ENCODE results near the gene TCERG1L. TPM values are rescaled to one million over a fixed set of nuclear protein-coding genes. Genes with fewer than 3 reads are reported as not detected.
"Not testable (repeated sequence)": the region's sequence is repeated elsewhere in the genome, so short reads cannot be mapped to it uniquely, and the experiment has no call there.

TCERG1L gene
- polyA plus RNA-seq, 3 donors from 2014 or later: not detected

DNA sequence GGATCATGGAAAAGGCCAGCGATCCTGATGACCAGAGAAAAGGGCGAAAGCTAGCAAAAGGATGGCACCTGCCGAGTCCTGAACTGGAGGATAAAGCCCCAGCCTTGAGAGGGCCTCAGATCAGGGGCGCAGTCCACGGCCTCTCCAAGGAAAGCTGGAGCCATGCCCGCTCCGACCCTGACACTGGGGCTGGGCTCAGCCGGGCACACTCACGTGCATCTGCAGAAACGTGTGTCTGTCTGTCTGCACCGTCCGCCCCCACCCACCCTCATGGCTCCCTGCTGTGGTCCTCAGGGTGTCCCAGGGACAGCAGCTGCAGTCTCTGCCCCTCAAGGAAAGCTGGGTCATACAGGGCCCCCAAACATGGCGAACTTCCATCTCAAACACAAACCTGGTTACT is 200.5 kb downstream of the TCERG1L start:
- Mint-ChIP-seq H3K4me1 (no peaks in the 10 kb centered on the region), H3K4me3 (no peak overlapping the region), H3K36me3 (no peaks in the 10 kb centered on the region), H3K27ac (no peak overlapping the region), H3K9me3 (no peaks in the 10 kb centered on the region), H3K27me3 (ENCODE audit: low read depth in 3 of 3) (peaks cover 2 to 7% (median 2%) of the 10 kb centered on the region in 3 donors)
- DNase-seq: no peak

DNA sequence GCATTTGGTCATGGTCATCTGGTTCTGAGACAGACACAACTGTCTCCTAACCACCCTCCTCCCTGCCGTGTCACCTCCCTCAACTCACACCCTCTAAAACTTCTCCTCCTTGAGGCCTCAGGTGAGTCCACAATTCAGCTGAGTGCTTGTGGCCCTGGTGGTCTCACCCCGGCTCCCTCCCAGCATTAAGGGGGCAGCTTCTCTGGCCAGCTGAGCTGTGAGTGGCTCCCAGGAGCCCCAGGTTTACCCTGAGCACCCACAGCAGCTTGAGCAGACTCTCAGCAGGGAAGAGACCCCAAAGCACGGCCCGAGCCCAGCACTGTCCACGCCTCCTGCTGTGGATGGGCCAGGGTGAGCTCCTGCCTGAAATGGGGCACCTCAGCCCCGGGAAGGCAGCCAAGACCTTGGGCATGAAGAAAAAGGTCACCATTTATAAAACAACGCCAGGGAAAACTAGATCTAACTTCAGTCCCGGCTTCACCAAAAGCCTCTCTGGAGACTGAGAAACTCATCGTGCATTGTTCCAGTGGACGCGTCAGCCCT is 201.2 kb downstream of the TCERG1L start:
- H3K36me3 Mint-ChIP-seq: no peaks in the 10 kb centered on the region
- no peak overlapping the region for H3K27ac Mint-ChIP-seq
- H3K9me3 Mint-ChIP-seq: no peaks in the 10 kb centered on the region
- H3K4me1 Mint-ChIP-seq: no peaks in the 10 kb centered on the region
- DNase-seq: no peak
- peaks cover 2 to 7% (median 2%) of the 10 kb centered on the region in 3 donors for H3K27me3 Mint-ChIP-seq (ENCODE audit: low read depth in 3 of 3)
- H3K4me3 Mint-ChIP-seq: no peak overlapping the region

DNA sequence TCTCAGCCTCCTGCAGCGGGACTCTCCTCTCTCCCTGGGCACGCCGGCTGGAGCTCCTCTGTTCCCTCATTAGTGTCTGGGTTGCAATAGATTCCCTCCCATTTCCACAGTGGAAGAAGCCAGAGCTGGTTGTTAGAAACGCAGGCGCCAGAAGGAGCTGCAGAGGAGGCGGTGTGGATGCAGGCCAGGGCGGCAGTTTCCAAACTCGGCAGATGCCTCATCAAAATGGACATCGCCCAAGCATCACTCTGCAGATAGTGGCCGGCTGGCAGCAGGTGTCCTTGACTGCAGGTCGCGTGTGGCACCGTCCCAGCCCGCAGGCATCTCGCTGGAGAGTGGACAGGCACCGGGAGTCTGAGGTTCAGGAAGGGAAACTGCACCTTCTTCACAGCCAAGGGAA is 201.8 kb downstream of the TCERG1L start:
- no peaks in the 10 kb centered on the region for H3K9me3 Mint-ChIP-seq
- H3K27ac Mint-ChIP-seq: no peak overlapping the region
- no peaks in the 10 kb centered on the region for H3K4me1 Mint-ChIP-seq
- DNase-seq: no peak
- no peaks in the 10 kb centered on the region for H3K36me3 Mint-ChIP-seq
- peaks cover 0 to 3% (median 2%) of the 10 kb centered on the region in 3 donors for H3K27me3 Mint-ChIP-seq (ENCODE audit: low read depth in 3 of 3)
- H3K4me3 Mint-ChIP-seq: no peak overlapping the region

DNA sequence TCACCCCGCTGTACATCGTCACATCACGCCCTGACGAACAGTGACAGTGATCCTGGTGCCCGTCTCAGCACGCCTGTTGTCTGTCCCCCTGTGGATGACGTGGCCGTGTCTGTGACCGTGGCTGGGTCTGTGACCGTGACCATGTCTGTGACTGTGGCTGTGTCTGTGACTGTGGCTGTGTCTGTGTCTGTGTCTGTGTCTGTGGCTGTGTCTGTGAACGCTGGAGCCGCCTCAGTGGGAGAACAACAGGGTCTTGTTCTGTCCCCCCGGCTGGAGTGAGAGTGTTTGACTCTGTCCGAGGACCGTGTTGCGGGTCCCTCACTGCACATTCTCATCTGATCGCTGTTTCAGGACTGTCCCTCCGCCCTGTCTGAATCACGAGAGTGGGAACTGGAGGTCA is 202.2 kb downstream of the TCERG1L start:
- H3K4me1 Mint-ChIP-seq: no peaks in the 10 kb centered on the region
- H3K27ac Mint-ChIP-seq: no peak overlapping the region
- H3K36me3 Mint-ChIP-seq: no peaks in the 10 kb centered on the region
- no peak for DNase-seq
- H3K9me3 Mint-ChIP-seq: no peaks in the 10 kb centered on the region
- no peak overlapping the region for H3K4me3 Mint-ChIP-seq
- peaks cover 0 to 3% (median 2%) of the 10 kb centered on the region in 3 donors for H3K27me3 Mint-ChIP-seq (ENCODE audit: low read depth in 3 of 3)

DNA sequence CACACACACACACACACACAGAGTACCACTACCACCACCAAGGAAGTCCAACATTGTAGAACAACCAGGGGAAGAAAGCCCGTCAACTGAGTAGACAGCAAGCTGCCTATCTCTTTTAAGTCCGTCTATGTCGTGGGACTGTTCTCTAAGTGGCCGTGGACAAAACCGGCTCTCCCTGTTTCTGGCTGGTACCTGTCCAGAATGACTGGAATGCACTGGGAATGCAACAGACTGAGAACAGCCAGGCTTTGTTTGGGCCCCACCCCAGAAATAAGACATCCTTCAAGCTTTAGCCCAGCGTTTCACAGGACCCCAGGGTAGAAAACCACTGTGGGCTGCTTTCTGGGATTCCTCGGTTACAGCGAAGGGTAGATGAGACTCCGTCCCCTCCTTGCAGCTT is 203.6 kb downstream of the TCERG1L start:
- H3K4me1 Mint-ChIP-seq: no peaks in the 10 kb centered on the region
- no peaks in the 10 kb centered on the region for H3K9me3 Mint-ChIP-seq
- H3K27me3 Mint-ChIP-seq (ENCODE audit: low read depth in 3 of 3): peaks cover 0 to 3% (median 2%) of the 10 kb centered on the region in 3 donors
- no peaks in the 10 kb centered on the region for H3K36me3 Mint-ChIP-seq
- no peak overlapping the region for H3K27ac Mint-ChIP-seq
- no peak overlapping the region for H3K4me3 Mint-ChIP-seq
- no peak for DNase-seq

DNA sequence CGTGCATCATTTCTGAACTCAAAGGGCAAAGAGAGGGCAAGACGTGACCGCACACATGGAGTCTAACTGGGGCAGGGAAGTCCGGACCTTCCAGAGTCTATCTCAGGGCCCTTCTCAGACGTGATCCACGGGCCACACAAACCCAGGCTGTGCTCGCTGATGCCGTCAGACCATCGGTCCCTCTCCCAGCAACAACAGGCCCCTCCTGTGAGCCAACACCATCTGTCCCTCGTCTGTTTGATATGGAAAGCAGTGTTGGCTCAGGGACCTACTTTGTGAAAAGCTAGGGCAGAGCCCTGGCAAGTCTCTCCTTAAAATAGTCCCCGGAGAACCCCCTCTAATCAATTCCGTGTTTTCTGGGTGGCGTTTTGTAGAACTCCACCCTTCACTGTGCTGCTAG is 208.8 kb downstream of the TCERG1L start:
- no peak overlapping the region for H3K4me3 Mint-ChIP-seq
- H3K9me3 Mint-ChIP-seq: no peaks in the 10 kb centered on the region
- no peaks in the 10 kb centered on the region for H3K36me3 Mint-ChIP-seq
- DNase-seq: no peak
- H3K27me3 Mint-ChIP-seq (ENCODE audit: low read depth in 3 of 3): peaks cover 0 to 2% (median 0%) of the 10 kb centered on the region in 3 donors
- H3K27ac Mint-ChIP-seq: no peak overlapping the region
- H3K4me1 Mint-ChIP-seq: no peaks in the 10 kb centered on the region

DNA sequence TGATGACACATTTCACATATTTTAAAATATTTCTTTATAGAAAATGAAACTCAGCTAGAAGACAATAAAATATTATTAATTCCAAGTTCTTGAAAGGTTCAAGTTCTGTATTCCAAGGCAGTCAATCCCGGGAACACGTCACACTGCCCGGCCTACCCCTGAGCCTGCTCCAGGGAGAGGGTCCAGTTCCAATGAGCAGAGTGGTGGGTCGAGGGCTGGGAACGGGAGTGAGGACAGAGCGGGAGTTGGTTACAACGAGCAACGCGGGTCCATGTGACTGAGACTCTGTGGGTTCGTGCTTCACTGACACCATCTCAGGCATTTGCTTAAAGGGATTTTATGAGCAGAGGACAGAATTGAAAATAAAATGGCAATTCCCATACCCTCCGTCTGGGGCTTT is 209.4 kb downstream of the TCERG1L start:
- Mint-ChIP-seq H3K9me3 (no peaks in the 10 kb centered on the region), H3K4me1 (no peaks in the 10 kb centered on the region), H3K36me3 (no peaks in the 10 kb centered on the region), H3K4me3 (peak overlapping the region in 1 of 5 donors; percentile 16), H3K27ac (no peak overlapping the region), H3K27me3 (ENCODE audit: low read depth in 3 of 3) (no peaks in the 10 kb centered on the region)
- no peak for DNase-seq

DNA sequence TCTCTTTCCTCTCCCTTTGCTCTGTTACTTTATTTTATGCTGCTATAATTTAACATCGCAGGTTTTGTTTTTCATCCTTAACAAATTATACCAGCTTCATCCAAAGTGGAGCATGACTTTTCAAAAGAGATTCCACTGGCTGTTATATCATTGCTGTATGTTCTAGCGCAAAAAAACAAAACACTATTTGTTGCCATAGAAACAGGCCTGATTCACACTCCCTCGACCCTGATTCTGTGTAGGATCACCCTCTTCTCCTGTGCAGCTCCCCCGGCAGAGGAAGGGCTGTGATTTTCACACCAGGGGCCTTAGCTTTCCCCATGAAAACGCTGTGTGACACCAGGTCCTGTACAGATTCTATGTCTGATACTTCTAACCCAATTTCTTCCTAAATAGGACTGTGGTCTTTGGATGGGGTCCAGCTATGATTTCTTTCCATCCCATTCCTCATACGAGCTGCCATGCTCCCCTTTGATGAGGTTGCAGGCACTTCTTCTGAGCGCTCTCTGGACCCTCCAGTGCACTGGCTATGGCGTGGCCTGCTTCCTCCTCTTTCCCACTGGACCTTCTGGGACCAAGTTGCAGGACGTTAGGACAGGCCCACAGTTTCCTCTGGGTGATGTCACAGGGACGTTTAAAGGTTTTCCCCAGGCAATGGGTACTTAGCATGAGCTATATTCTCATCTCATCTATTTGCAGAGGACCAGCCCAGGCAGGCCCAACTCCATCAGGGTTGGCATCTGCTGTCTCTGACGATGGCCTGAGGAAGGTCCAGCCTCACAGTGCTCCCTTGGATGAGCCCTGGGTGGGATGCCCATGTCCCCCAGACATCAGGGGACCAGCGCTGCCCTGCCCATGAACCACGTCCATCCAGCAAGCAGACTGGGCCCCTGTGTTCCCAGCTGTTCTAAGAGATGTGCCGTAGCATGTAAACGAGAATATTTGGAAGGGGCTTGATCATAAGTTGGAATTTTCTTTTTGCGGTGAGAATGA is 210.8 kb downstream of the TCERG1L start:
- not testable (repeated sequence) for H3K9me3 Mint-ChIP-seq; DNase-seq; H3K36me3 Mint-ChIP-seq; H3K4me1 Mint-ChIP-seq; H3K27me3 Mint-ChIP-seq (ENCODE audit: low read depth in 3 of 3); H3K27ac Mint-ChIP-seq; H3K4me3 Mint-ChIP-seq

DNA sequence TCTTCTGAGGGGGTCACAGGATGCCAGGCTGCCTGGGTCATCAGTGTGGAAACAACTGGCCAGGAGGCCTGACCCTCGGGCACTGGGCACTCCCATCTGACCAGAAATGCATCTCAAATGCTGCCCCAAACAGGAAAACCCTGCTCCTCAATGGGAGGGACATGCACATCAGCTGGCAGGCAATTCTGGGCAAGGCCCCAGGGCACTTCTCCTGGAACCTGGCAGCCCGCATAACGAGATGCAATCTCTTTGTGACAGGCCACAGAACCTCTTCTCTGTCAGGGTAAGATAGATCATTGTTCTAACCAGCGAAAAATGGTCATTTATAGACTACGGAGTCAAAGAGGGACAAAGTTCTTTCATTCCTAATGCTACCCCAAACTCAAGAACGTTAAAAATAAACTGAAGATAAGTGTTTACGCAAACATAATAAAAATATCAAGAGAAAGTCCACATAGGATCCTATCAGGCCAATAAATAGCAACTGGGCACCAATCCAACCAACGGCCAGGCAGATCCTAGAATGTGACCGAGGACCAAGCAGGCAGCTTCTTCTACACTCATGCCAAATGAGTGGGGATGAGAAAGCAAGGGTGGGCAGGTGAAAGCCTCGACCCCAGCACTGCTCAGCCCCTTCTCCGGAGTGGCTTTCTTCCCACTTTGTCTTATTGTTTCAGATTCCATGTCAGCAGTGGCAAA is 212.3 kb downstream of the TCERG1L start:
- peaks cover 0 to 2% (median 2%) of the 10 kb centered on the region in 3 donors for H3K27me3 Mint-ChIP-seq (ENCODE audit: low read depth in 3 of 3)
- no peak overlapping the region for H3K27ac Mint-ChIP-seq
- H3K9me3 Mint-ChIP-seq: no peaks in the 10 kb centered on the region
- H3K36me3 Mint-ChIP-seq: no peaks in the 10 kb centered on the region
- no peak overlapping the region for H3K4me3 Mint-ChIP-seq
- DNase-seq: no peak
- no peaks in the 10 kb centered on the region for H3K4me1 Mint-ChIP-seq

DNA sequence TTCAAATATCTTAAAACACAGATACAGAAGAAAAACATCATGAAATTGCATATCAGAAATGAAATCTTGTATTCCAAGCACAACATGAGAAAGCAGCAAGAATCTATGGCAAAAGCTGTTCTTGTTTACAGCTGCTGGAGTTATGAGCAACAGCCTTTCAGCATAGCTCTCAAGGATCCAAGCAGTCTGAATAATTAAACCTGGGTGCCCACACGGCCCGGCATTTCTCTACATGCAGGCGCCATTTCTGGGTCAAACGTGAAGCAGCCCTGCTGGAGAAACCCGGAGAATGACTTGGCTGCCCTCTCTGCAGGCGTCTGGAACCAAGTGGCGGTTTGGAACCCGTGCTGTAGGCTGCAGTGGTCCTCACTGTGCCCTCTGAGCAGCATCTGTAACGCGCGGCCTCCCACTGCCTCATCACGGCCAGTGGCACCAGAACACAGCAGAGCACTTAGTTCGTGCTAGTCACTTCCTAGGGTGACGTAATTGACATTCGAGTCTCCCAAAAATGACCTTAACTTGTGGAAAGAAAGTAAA is 213.0 kb downstream of the TCERG1L start:
- no peak overlapping the region for H3K4me3 Mint-ChIP-seq
- H3K27ac Mint-ChIP-seq: no peak overlapping the region
- no peaks in the 10 kb centered on the region for H3K36me3 Mint-ChIP-seq
- DNase-seq: no peak
- no peaks in the 10 kb centered on the region for H3K9me3 Mint-ChIP-seq
- H3K27me3 Mint-ChIP-seq (ENCODE audit: low read depth in 3 of 3): peaks cover 0 to 2% (median 2%) of the 10 kb centered on the region in 3 donors
- no peaks in the 10 kb centered on the region for H3K4me1 Mint-ChIP-seq

DNA sequence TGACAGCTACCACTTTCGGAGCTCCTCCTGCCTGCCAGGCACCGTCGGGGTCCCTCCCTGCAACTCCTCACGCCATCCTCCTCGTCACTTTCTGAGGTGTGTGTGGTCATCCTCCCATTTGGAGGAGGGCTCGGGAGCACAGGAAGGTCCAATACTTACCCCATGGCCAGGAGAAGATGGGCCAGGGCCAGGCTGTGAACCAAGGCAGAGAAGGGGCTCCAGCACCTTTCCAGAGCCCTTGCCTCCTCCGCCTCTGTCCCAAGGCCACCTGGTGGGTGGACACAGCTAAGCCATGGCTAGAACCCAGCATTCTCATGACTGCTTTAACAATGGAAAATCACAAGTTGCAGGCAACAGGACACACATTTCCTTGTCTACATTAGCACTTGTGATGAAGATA is 215.5 kb downstream of the TCERG1L start:
- no peak overlapping the region for H3K27ac Mint-ChIP-seq
- H3K27me3 Mint-ChIP-seq (ENCODE audit: low read depth in 3 of 3): peaks cover 0 to 3% (median 2%) of the 10 kb centered on the region in 3 donors
- no peaks in the 10 kb centered on the region for H3K9me3 Mint-ChIP-seq
- no peaks in the 10 kb centered on the region for H3K36me3 Mint-ChIP-seq
- H3K4me1 Mint-ChIP-seq: no peaks in the 10 kb centered on the region
- no peak for DNase-seq
- H3K4me3 Mint-ChIP-seq: no peak overlapping the region

DNA sequence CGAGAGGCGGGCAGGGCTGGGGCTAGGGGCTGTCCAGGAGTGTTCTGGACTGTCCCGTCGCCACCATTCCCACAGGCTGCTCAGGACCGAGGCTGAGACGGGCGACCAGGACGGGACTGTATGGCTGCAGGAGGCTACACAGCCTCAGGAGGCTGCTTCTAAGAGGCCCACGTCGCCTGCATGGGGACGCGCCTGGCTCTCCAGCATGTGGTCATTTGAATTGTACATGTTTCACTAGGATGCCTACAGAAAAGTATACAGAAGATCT is 216.3 kb downstream of the TCERG1L start:
- no peaks in the 10 kb centered on the region for H3K36me3 Mint-ChIP-seq
- H3K27ac Mint-ChIP-seq: no peak overlapping the region
- no peak for DNase-seq
- H3K4me3 Mint-ChIP-seq: no peak overlapping the region
- H3K4me1 Mint-ChIP-seq: no peaks in the 10 kb centered on the region
- no peaks in the 10 kb centered on the region for H3K9me3 Mint-ChIP-seq
- H3K27me3 Mint-ChIP-seq (ENCODE audit: low read depth in 3 of 3): peaks cover 0 to 3% (median 3%) of the 10 kb centered on the region in 3 donors

DNA sequence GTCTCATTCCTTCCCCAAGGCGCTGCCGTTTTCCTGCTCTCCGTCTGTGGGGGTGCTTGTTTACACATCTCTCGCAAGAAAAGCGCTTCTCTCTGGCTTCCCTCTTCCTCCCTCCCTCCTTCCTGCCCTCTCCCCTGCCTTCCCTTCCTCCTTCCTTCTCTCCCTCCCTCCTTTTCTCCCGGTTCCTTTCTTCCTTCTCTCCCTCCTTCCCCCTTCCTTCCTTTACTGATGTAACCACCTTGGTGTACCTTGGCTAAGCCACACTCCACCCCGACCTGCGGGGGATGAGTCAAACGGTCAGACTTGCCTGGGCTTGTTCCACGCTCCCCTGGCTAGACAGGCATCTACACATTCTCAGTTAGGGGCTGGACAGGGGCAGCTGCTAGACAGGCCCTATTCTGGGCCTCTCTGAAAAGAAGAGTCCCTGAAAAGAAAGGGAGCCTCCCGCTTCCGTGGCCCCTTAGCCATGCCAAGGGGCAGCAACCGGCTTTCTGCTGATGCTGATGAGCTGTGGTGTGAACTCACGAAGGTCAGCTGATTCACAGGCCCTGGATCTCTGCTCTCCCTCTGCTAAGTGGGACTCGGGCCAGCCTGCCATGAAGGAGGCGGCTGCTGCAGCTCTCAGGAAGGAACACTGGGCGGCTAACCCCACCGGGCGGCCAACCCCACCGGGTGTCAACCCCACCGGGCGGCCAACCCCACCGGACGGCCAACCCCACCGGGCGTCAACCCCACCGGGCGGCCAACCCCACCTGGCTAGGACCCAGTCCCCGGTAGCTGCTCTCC is 216.8 kb downstream of the TCERG1L start:
- Mint-ChIP-seq H3K9me3 (no peaks in the 10 kb centered on the region), H3K4me3 (no peak overlapping the region), H3K4me1 (no peaks in the 10 kb centered on the region), H3K36me3 (no peaks in the 10 kb centered on the region), H3K27me3 (ENCODE audit: low read depth in 3 of 3) (peaks cover 0 to 3% (median 3%) of the 10 kb centered on the region in 3 donors), H3K27ac (no peak overlapping the region)
- no peak for DNase-seq

Data from immature natural killer cell (primary cell).